LNCaP clone FGC (cell line): Measurements from ENCODE around the gene DNAJC13.

Experiments used
- DNase-seq: peaks from one replicate; pipeline ENCODE4 v3.0.0-alpha.2; 2011; ENCODE audit warnings: low read depth
- H3K4me3 ChIP-seq: 2 replicates; pipeline ENCODE4 v1.5.1; 2011; ENCODE audit warnings: mild to moderate bottlenecking, low read depth, low read length, control low read depth
- CTCF ChIP-seq: IDR thresholded peaks from 2 replicates; pipeline ENCODE4 v1.5.1; 2012; ENCODE audit warnings: mild to moderate bottlenecking; ENCODE audit not compliant: control insufficient read depth, insufficient read depth; ENCODE audit errors: extremely low read depth

DNAJC13 gene

GRCh38 chr3:132459551-132459950, 42.2 kb downstream of the DNAJC13 start:
- no peak for TF ChIP-seq CTCF
- H3K4me3 ChIP-seq = no peak overlapping the region
- DNase-seq = no peak

- TF ChIP-seq CTCF = no peak
- no peak overlapping the region for H3K4me3 ChIP-seq
- no peak for DNase-seq
Measured at GRCh38 chr3:132461544-132461943, 44.2 kb downstream of the DNAJC13 start.

GRCh38 chr3:132464066-132464465, 46.8 kb downstream of the DNAJC13 start:
- H3K4me3 ChIP-seq = no peak overlapping the region
- no peak for TF ChIP-seq CTCF
- no peak for DNase-seq

GRCh38 chr3:132469326-132469725, 52.0 kb downstream of the DNAJC13 start:
- no peak overlapping the region for H3K4me3 ChIP-seq
- no peak for TF ChIP-seq CTCF
- DNase-seq = no peak

- no peak overlapping the region for H3K4me3 ChIP-seq
- no peak for TF ChIP-seq CTCF
- no peak for DNase-seq
Measured at GRCh38 chr3:132486099-132486498, 68.8 kb downstream of the DNAJC13 start.

- no peak overlapping the region for H3K4me3 ChIP-seq
Measured at GRCh38 chr3:132488151-132488550, 70.8 kb downstream of the DNAJC13 start.

More at GRCh38 chr3:132488151-132488550, 70.8 kb downstream of the DNAJC13 start:
- no peak for DNase-seq
- no peak for TF ChIP-seq CTCF
